Tongue (tissue), 2 donors: ENCODE results near the gene FCMR. TPM values are rescaled to one million over a fixed set of nuclear protein-coding genes. Genes with fewer than 3 reads are reported as not detected.
"Not testable (repeated sequence)": the region's sequence is repeated elsewhere in the genome, so short reads cannot be mapped to it uniquely, and the experiment has no call there.

ENCODE experiments used
- DNase-seq: peaks from one replicate; pipeline ENCODE4 v3.0.0-alpha.2; 2015
- total RNA-seq: library from RNA; depleted of rRNA; stranded (reverse); fragments of >200 nt; gene quantifications from one replicate; pipeline ENCODE4 v1.2.3, GENCODE V29; 2014

Gene FCMR
- total RNA-seq, 1 donor from 2014 or later = 4.4 TPM

- DNase-seq = no peak
Observed at GRCh38 chr1:206872139-206872538, 49.6 kb downstream of the FCMR start.

- DNase-seq = no peak
Observed at GRCh38 chr1:206868264-206868663, 53.5 kb downstream of the FCMR start.

GRCh38 chr1:206867716-206868115 is 54.0 kb downstream of the FCMR start:
- DNase-seq = no peak

GRCh38 chr1:206867239-206867638 is 54.5 kb downstream of the FCMR start:
- no peak for DNase-seq

GRCh38 chr1:206866062-206866461 is 55.7 kb downstream of the FCMR start:
- no peak for DNase-seq

GRCh38 chr1:206864939-206865671 is 56.6 kb downstream of the FCMR start, which contains the start of gene IL20:
IL20 (plus strand) TSS chr1:206865623; CDS start chr1:206865853, 230 bp downstream.
- peak; percentile 56 for DNase-seq

- no peak for DNase-seq
Observed at GRCh38 chr1:206863266-206863665, 58.5 kb downstream of the FCMR start.

GRCh38 chr1:206860165-206860564 is 61.6 kb downstream of the FCMR start:
- DNase-seq = no peak

GRCh38 chr1:206859082-206859521 is 62.6 kb downstream of the FCMR start:
- DNase-seq = peak; percentile 4

- no peak for DNase-seq
Observed at GRCh38 chr1:206856674-206857464, 64.9 kb downstream of the FCMR start.

- no peak for DNase-seq
Observed at GRCh38 chr1:206855859-206856258, 65.9 kb downstream of the FCMR start.

- DNase-seq = no peak
Observed at GRCh38 chr1:206854401-206855129, 67.2 kb downstream of the FCMR start.

GRCh38 chr1:206853696-206854095 is 68.0 kb downstream of the FCMR start:
- DNase-seq = not testable (repeated sequence)

Other genes starting within 250 kb of the FCMR start
- 44.4 TPM for gene MAPKAPK2, start 237.0 kb downstream of the FCMR start, total RNA-seq
- gene IL19, start 151.2 kb downstream of the FCMR start, total RNA-seq = not detected
- 1.4 TPM for gene IL10, start 149.4 kb downstream of the FCMR start, total RNA-seq
- not detected for gene IL20, start 56.3 kb downstream of the FCMR start, total RNA-seq
- gene IL24, start 24.5 kb downstream of the FCMR start, total RNA-seq = not detected
- gene PIGR, start 24.5 kb upstream of the FCMR start, total RNA-seq = 4.2 TPM
- gene FCAMR, start 48.5 kb upstream of the FCMR start, total RNA-seq = not detected
- gene C1orf116, start 110.8 kb upstream of the FCMR start, total RNA-seq = 3.6 TPM
- gene YOD1, start 129.3 kb upstream of the FCMR start, total RNA-seq = 14.2 TPM
- gene PFKFB2, start 131.3 kb upstream of the FCMR start, total RNA-seq = 9.5 TPM
- gene C4BPB, start 166.9 kb upstream of the FCMR start, total RNA-seq = not detected
- not detected for gene C4BPA, start 182.3 kb upstream of the FCMR start, total RNA-seq